Measurements from ENCODE around the gene FMN1. TPM values are rescaled to one million over a fixed set of nuclear protein-coding genes. Genes with fewer than 3 reads are reported as not detected.
A peak's percentile ranks its signal among the peaks of the same experiment; 100 is the strongest.

FMN1 gene
- total and polyA plus RNA-seq, 10 of the 15 experiments (the other 5 are each of a cell fraction or from before 2014, with no cell fraction given) = 0.05 to 0.16 (median 0.08) TPM; not detected in 4

- SMC1A ChIA-PET (ENCODE audit: uncharacterized antibody, unreplicated experiment) = no interaction called here
- H3K36me3 ChIP-seq (ENCODE audit: control insufficient read depth in 2 of 2, insufficient read depth in 2 of 2, low read length in 1 of 2) = no peaks in the 10 kb centered on the region
- 0 out of 2 replicates have a peak overlapping the region, but pooled peaks have one; percentile 17 for H3K4me2 ChIP-seq (ENCODE audit: control insufficient read depth, insufficient read depth)
- no peak overlapping the region for H3K4me3 ChIP-seq
- no peak for TF ChIP-seq SUZ12 (IDR thresholded peaks at IDR 0.05; ENCODE audit: unreplicated experiment)
- no peak for TF ChIP-seq CHD1 (IDR thresholded peaks at IDR 0.05; ENCODE audit: low read depth, low read length)
- TF ChIP-seq ZNF622 (IDR thresholded peaks at IDR 0.05) = no peak
- no peak for TF ChIP-seq SMAD1 (IDR thresholded peaks at IDR 0.05; ENCODE audit: low read depth, partially characterized antibody)
- no peak for TF ChIP-seq FOXK2 (IDR thresholded peaks at IDR 0.05)
- no peak for TF ChIP-seq ZBTB33 (IDR thresholded peaks at IDR 0.05)
- no peak for TF ChIP-seq IRF5 (IDR thresholded peaks at IDR 0.05; ENCODE audit: borderline replicate concordance)
- no peak for TF ChIP-seq TCF7 (IDR thresholded peaks at IDR 0.05; ENCODE audit: borderline replicate concordance)
- no peak for TF ChIP-seq POLR2AphosphoS2 (IDR thresholded peaks at IDR 0.05; ENCODE audit: low read depth, low read length)
- TF ChIP-seq SUPT20H (IDR thresholded peaks at IDR 0.05; ENCODE audit: borderline replicate concordance, control insufficient read depth, low read depth, low read length) = no peak
- 9% methylated on average over 14 of the region's 14 CpGs for WGBS (ENCODE audit: insufficient coverage, insufficient replicate concordance, low lambda C conversion rate, missing lambda C conversion rate)
- no peaks in the 10 kb centered on the region for H3K4me1 ChIP-seq (ENCODE audit: control insufficient read depth, insufficient read depth, low read length)
- intact Hi-C loops (cut with micrococcal nuclease; ENCODE audit: unreplicated experiment) = no loop called here
- in situ Hi-C loops (cut with MboI) = no loop called here
- no peak for FAIRE-seq
- H2AFZ ChIP-seq (ENCODE audit: control insufficient read depth, low read depth, low read length) = peak overlapping the region; percentile 23; the same call in 1 of the 2 replicates
- H3K9ac ChIP-seq (ENCODE audit: control insufficient read depth, insufficient read depth, low read length) = no peak overlapping the region
- H4K20me1 ChIP-seq (ENCODE audit: control insufficient read depth, insufficient read depth) = no peaks in the 10 kb centered on the region
- ATAC-seq = no peak
- H3K79me2 ChIP-seq (ENCODE audit: control insufficient read depth, insufficient read depth, low read length) = no peaks in the 10 kb centered on the region
- no TSS peak for BruUV-seq (replicated peaks)
- H3K27ac ChIP-seq (ENCODE audit: control insufficient read depth, insufficient read depth) = no peak overlapping the region
- RAD21 ChIA-PET (ENCODE audit: unreplicated experiment) = no interaction called here
- H3K9me3 ChIP-seq (replicated peaks; ENCODE audit: control insufficient read depth, insufficient read depth, low read length) = no peaks in the 10 kb centered on the region
- CTCF ChIA-PET = interaction anchor here (1.2 kb wide), 1 partner anchor 10 kb away, joined by 4 read pairs; no protein-coding TSS in a partner anchor
- POLR2A ChIA-PET = no interaction called here
- peaks cover 3 to 6% of the 10 kb centered on the region in 2 experiments; a peak in 3 of 4 replicates for H3K27me3 ChIP-seq (replicated peaks in 1 of 2; ENCODE audit: control insufficient read depth in 2 of 2, insufficient read depth in 2 of 2, low read length in 1 of 2)
- no peak for DNase-seq (ENCODE audit: low read depth, low spot score)
These were observed 126.5 kb downstream of the FMN1 start for GRCh38 chr15:33068007-33068481.

Data from GM12878 (cell line).